ENCODE results near the gene NHERF1. TPM values are rescaled to one million over a fixed set of nuclear protein-coding genes. Genes with fewer than 3 reads are reported as not detected.
A peak's percentile ranks its signal among the peaks of the same experiment; 100 is the strongest.

The NHERF1 gene
- total and polyA plus RNA-seq, 2 of the 13 experiments (the other 11 are each of a cell fraction or from before 2014, with no cell fraction given) = 169 to 269 TPM

- FAIRE-seq = no peak
- in situ Hi-C loops (cut with HindIII; ENCODE audit: extremely low pct_ligation_motif_present, low pct_unique_long_range_greater_than_20kb) = no loop called here
- TF ChIP-seq ZNF577 (CRISPR knock-in tag; IDR thresholded peaks at IDR 0.05; ENCODE audit: borderline replicate concordance, low read depth) (no peak), HDAC1 (CRISPR knock-in tag; IDR thresholded peaks at IDR 0.05) (no peak), ZFP36 (IDR thresholded peaks at IDR 0.05; ENCODE audit: borderline replicate concordance, low read depth, low read length, partially characterized antibody) (no peak), ZNF570 (CRISPR knock-in tag; IDR thresholded peaks at IDR 0.05; ENCODE audit: borderline replicate concordance) (no peak), SIX1 (CRISPR knock-in tag; IDR thresholded peaks at IDR 0.05; ENCODE audit: borderline replicate concordance) (no peak), RBM22 (optimal IDR thresholded peaks at IDR 0.05; ENCODE audit: low read length) (peak; percentile 74), ZKSCAN5 (CRISPR knock-in tag; IDR thresholded peaks at IDR 0.05) (peak; percentile 75; the same call in 1 of the 2 replicates), MEF2D (CRISPR knock-in tag; IDR thresholded peaks at IDR 0.05) (no peak), SMARCC2 (IDR thresholded peaks at IDR 0.05) (no peak), ZBTB1 (CRISPR knock-in tag; IDR thresholded peaks at IDR 0.05; ENCODE audit: borderline replicate concordance) (no peak), ZNF546 (CRISPR knock-in tag; conservative IDR thresholded peaks at IDR 0.05) (0 out of 2 replicates have a peak, but pooled peaks have one; percentile 54), ZSCAN22 (CRISPR knock-in tag; IDR thresholded peaks at IDR 0.05) (no peak), ZNF260 (CRISPR knock-in tag; IDR thresholded peaks at IDR 0.05; ENCODE audit: borderline replicate concordance, low read depth) (no peak), TCF7 (IDR thresholded peaks at IDR 0.05; ENCODE audit: low read depth) (no peak), EP300 (IDR thresholded peaks at IDR 0.05; ENCODE audit: low read depth in 2 of 2, low read length in 2 of 2) (no peak), EP300 (CRISPR knock-in tag; IDR thresholded peaks at IDR 0.05; ENCODE audit: borderline replicate concordance) (no peak), HOXA5 (CRISPR knock-in tag; IDR thresholded peaks at IDR 0.05) (no peak), AGO2 (optimal IDR thresholded peaks at IDR 0.05; ENCODE audit: low read depth, low read length) (peak; percentile 81), POLR2G (IDR thresholded peaks at IDR 0.05; ENCODE audit: low read depth, low read length) (peak; percentile 14; the same call in 1 of the 2 replicates)
Observed at GRCh38 chr17:74761931-74762330, 13.5 kb downstream of the NHERF1 start.

More at GRCh38 chr17:74761931-74762330, 13.5 kb downstream of the NHERF1 start:
- 0 out of 3 replicates have a peak, but pooled peaks have one; percentile 0 for ATAC-seq
- H3K4me1 ChIP-seq (ENCODE audit: insufficient read depth, low read length) = peaks cover 99% of the 10 kb centered on the region
- peaks cover 58% of the 10 kb centered on the region for H4K20me1 ChIP-seq (ENCODE audit: insufficient read depth, low read length)
- BruUV-seq (replicated peaks) = no TSS peak
- peak overlapping the region in 1 of 3 experiments; percentile 22; a peak in 2 of 6 replicates for H3K4me3 ChIP-seq (replicated peaks in 1 of 3; ENCODE audit: insufficient read depth in 1 of 3, low read depth in 2 of 3, low read length in 3 of 3)
- peak overlapping the region; percentile 64 for H3K27ac ChIP-seq (ENCODE audit: extremely low read length, insufficient read depth, low read length)
- no peak overlapping the region for H2AFZ ChIP-seq (ENCODE audit: low read length)
- H3K36me3 ChIP-seq (replicated peaks in 1 of 2; ENCODE audit: control insufficient read depth in 1 of 2, insufficient read depth in 2 of 2, low read length in 2 of 2) = peaks cover 27 to 42% of the 10 kb centered on the region in 2 experiments
- ChIA-PET CTCF (ENCODE audit: low intra/inter-chr PET ratio, low total read pairs) (interaction anchor here (1.5 kb wide), 1 partner anchor 17 kb away, joined by 4 read pairs; no protein-coding TSS in a partner anchor), POLR2A (interaction anchor here (1.6 to 29.3 kb wide), 4 partner anchors 7 to 111 kb away, joined by 7 to 1459 read pairs (median 764); partner anchors contain the start of genes FDXR, NAT9, NHERF1 and RAB37)
- H3K9ac ChIP-seq (ENCODE audit: insufficient read depth, low read depth, low read length) = no peak overlapping the region
- WGBS (ENCODE audit: low lambda C conversion rate) = 50% methylated on average over 10 of the region's 11 CpGs
- intact Hi-C loops (cut with micrococcal nuclease; ENCODE audit: unreplicated experiment) = no loop called here
- H3K79me2 ChIP-seq (ENCODE audit: insufficient read depth, low read length) = peaks cover 90% of the 10 kb centered on the region
- no peaks in the 10 kb centered on the region for H3K27me3 ChIP-seq (ENCODE audit: control insufficient read depth in 1 of 2, insufficient read depth in 2 of 2, low read length in 2 of 2)
- H3K4me2 ChIP-seq (ENCODE audit: low read depth, low read length) = peak overlapping the region; percentile 92; the same call in 1 of the 2 replicates
- no peak for DNase-seq (ENCODE audit: low spot score)
- H3K9me3 ChIP-seq (ENCODE audit: low read length) = no peaks in the 10 kb centered on the region
